ENCODE measurements around the gene CORO7. TPM values are rescaled to one million over a fixed set of nuclear protein-coding genes. Genes with fewer than 3 reads are reported as not detected.

CORO7 gene
- total RNA-seq, 1 donor from 2014 or later = 122 TPM

- DNase-seq (ENCODE audit: low read depth) = no peak
Measured at GRCh38 chr16:4426722-4427372, 10.5 kb upstream of the CORO7 start.

GRCh38 chr16:4426021-4426684 lies 9.8 kb upstream of the CORO7 start:
- DNase-seq (ENCODE audit: low read depth) = no peak

- peak; percentile 94 for DNase-seq (ENCODE audit: low read depth)
Measured at GRCh38 chr16:4425378-4426020, 9.1 kb upstream of the CORO7 start, which contains the start of gene DNAJA3. TSS of gene DNAJA3 (plus strand) at chr16:4425868. CDS start at chr16:4425882, 14 bp downstream.

- DNase-seq (ENCODE audit: low read depth) = no peak
Measured at GRCh38 chr16:4420505-4421105, 4.2 kb upstream of the CORO7 start.

- peak; percentile 27 for DNase-seq (ENCODE audit: low read depth)
Measured at GRCh38 chr16:4419402-4419959, 3.1 kb upstream of the CORO7 start.

- peak; percentile 57 for DNase-seq (ENCODE audit: low read depth)
Measured at GRCh38 chr16:4415538-4416199, 727 bp downstream of the CORO7 start.

- peak; percentile 30 for DNase-seq (ENCODE audit: low read depth)
Measured at GRCh38 chr16:4414187-4414917, 2.0 kb downstream of the CORO7 start.

GRCh38 chr16:4412854-4413253 lies 3.5 kb downstream of the CORO7 start:
- DNase-seq (ENCODE audit: low read depth) = peak; percentile 57

GRCh38 chr16:4412159-4412558 lies 4.2 kb downstream of the CORO7 start:
- no peak for DNase-seq (ENCODE audit: low read depth)

GRCh38 chr16:4411684-4412083 lies 4.7 kb downstream of the CORO7 start:
- peak; percentile 87 for DNase-seq (ENCODE audit: low read depth)

GRCh38 chr16:4410335-4411075 lies 5.9 kb downstream of the CORO7 start:
- peak; percentile 98 for DNase-seq (ENCODE audit: low read depth)

GRCh38 chr16:4409081-4409932 lies 7.1 kb downstream of the CORO7 start:
- DNase-seq (ENCODE audit: low read depth) = peak; percentile 99

- no peak for DNase-seq (ENCODE audit: low read depth)
Measured at GRCh38 chr16:4408323-4408690, 8.1 kb downstream of the CORO7 start.

- peak; percentile 89 for DNase-seq (ENCODE audit: low read depth)
Measured at GRCh38 chr16:4407543-4408322, 8.7 kb downstream of the CORO7 start.

- DNase-seq (ENCODE audit: low read depth) = no peak
Measured at GRCh38 chr16:4404967-4405696, 11.3 kb downstream of the CORO7 start.

- peak; percentile 41 for DNase-seq (ENCODE audit: low read depth)
Measured at GRCh38 chr16:4404247-4404966, 12.0 kb downstream of the CORO7 start.

Data from myocyte (in vitro differentiated cells).